ENCODE measurements around the gene DDX10. TPM values are rescaled to one million over a fixed set of nuclear protein-coding genes. Genes with fewer than 3 reads are reported as not detected.

DDX10 gene
- total and polyA plus RNA-seq, 4 donors = 8.0 to 11.8 (median 9.0) TPM

DNA sequence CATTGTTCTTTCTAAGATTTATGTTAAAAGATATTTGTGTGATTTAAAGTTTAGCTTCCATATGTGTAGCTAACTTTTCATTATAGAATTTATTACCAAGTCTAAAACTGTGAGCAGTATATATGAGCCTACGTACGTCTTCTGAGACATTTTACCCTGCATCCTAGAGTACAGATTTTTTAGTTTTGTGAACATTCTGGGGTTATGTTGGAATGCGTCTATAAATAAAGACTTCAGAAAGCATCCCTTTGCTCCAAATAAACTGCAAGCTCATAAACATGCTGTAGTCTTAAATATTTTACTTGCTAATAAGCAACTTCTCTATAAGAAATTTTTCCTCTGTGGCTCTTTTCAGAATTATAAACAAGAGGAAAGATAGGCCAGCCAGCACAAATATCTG, 236.5 kb downstream of the DDX10 start:
- H3K4me1 ChIP-seq (ENCODE audit: control insufficient read depth in 4 of 4, insufficient read depth in 4 of 4, low read length in 3 of 4) = no peaks in the 10 kb centered on the region
- H3K9ac ChIP-seq (ENCODE audit: low read depth in 1 of 2, low read length in 2 of 2) = no peak overlapping the region
- no peak overlapping the region for H3K27ac ChIP-seq (ENCODE audit: low read depth in 1 of 2, low read length in 2 of 2)
- no peak overlapping the region for H3K4me3 ChIP-seq (ENCODE audit: low read depth in 1 of 3, low read length in 3 of 3)
- TF ChIP-seq TAF1 (conservative IDR thresholded peaks at IDR 0.05) (no peak), EGR1 (IDR thresholded peaks at IDR 0.05; ENCODE audit: low read depth in 2 of 2) (no peak), RXRA (IDR thresholded peaks at IDR 0.05) (no peak), RAD21 (IDR thresholded peaks at IDR 0.05) (no peak), YY1 (IDR thresholded peaks at IDR 0.05) (no peak), FOXA1 (IDR thresholded peaks at IDR 0.05) (no peak), NR2F2 (IDR thresholded peaks at IDR 0.05) (no peak), HNF4A (conservative IDR thresholded peaks at IDR 0.05) (no peak)
- TF ChIP-seq, protein P1, sequence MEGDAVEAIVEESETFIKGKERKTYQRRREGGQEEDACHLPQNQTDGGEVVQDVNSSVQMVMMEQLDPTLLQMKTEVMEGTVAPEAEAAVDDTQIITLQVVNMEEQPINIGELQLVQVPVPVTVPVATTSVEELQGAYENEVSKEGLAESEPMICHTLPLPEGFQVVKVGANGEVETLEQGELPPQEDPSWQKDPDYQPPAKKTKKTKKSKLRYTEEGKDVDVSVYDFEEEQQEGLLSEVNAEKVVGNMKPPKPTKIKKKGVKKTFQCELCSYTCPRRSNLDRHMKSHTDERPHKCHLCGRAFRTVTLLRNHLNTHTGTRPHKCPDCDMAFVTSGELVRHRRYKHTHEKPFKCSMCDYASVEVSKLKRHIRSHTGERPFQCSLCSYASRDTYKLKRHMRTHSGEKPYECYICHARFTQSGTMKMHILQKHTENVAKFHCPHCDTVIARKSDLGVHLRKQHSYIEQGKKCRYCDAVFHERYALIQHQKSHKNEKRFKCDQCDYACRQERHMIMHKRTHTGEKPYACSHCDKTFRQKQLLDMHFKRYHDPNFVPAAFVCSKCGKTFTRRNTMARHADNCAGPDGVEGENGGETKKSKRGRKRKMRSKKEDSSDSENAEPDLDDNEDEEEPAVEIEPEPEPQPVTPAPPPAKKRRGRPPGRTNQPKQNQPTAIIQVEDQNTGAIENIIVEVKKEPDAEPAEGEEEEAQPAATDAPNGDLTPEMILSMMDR (IDR thresholded peaks at IDR 0.05; ENCODE audit: low read depth, low read length, missing input control) = no peak
- TF ChIP-seq, protein P2, sequence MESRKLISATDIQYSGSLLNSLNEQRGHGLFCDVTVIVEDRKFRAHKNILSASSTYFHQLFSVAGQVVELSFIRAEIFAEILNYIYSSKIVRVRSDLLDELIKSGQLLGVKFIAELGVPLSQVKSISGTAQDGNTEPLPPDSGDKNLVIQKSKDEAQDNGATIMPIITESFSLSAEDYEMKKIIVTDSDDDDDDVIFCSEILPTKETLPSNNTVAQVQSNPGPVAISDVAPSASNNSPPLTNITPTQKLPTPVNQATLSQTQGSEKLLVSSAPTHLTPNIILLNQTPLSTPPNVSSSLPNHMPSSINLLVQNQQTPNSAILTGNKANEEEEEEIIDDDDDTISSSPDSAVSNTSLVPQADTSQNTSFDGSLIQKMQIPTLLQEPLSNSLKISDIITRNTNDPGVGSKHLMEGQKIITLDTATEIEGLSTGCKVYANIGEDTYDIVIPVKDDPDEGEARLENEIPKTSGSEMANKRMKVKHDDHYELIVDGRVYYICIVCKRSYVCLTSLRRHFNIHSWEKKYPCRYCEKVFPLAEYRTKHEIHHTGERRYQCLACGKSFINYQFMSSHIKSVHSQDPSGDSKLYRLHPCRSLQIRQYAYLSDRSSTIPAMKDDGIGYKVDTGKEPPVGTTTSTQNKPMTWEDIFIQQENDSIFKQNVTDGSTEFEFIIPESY (IDR thresholded peaks at IDR 0.05) = no peak
- H3K9me3 ChIP-seq (ENCODE audit: control insufficient read depth in 4 of 4, low read length in 3 of 4) = no peaks in the 10 kb centered on the region
- H3K36me3 ChIP-seq (ENCODE audit: control insufficient read depth in 4 of 4, insufficient read depth in 3 of 4, low read depth in 1 of 4, low read length in 3 of 4) = no peaks in the 10 kb centered on the region
- H3K27me3 ChIP-seq (ENCODE audit: control insufficient read depth in 4 of 4, insufficient read depth in 4 of 4, low read length in 3 of 4) = no peaks in the 10 kb centered on the region
- no peak for DNase-seq (ENCODE audit: low spot score)
- 91% methylated on average over 3 of the region's 3 CpGs for WGBS

DNA sequence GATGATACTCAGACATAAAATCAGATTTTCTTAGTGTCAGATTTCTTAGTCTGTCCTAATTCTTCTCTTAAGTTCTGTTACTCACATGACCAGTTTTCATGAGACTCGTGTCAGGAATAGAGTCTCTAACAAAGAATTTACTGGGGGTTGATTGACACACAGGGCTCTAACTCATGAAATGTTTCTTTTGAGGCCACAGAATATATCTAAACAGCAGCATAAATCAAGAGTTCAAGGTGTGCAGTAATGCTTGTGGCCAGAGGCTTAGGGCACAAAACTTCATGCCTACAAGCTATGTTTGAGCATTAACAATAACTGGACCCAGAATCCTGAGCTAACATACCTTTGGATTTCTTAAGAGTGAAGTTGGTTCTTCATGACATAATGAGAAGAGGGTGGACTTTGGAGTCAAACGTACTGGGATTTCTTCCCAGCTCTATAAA, 237.2 kb downstream of the DDX10 start:
- TF ChIP-seq HNF4A (conservative IDR thresholded peaks at IDR 0.05) (no peak), YY1 (IDR thresholded peaks at IDR 0.05) (no peak), RXRA (IDR thresholded peaks at IDR 0.05) (no peak), TAF1 (conservative IDR thresholded peaks at IDR 0.05) (no peak), JUND (IDR thresholded peaks at IDR 0.05) (no peak), SP1 (IDR thresholded peaks at IDR 0.05) (no peak), RAD21 (IDR thresholded peaks at IDR 0.05) (no peak), FOXA1 (IDR thresholded peaks at IDR 0.05) (no peak), GABPA (IDR thresholded peaks at IDR 0.05 in 1 of 2, conservative IDR thresholded peaks at IDR 0.05 in 1 of 2) (no peak), HNF4G (IDR thresholded peaks at IDR 0.05) (no peak), NR2F2 (IDR thresholded peaks at IDR 0.05) (no peak), EGR1 (IDR thresholded peaks at IDR 0.05; ENCODE audit: low read depth in 2 of 2) (no peak), FOXA2 (IDR thresholded peaks at IDR 0.05) (no peak)
- TF ChIP-seq, protein P3, sequence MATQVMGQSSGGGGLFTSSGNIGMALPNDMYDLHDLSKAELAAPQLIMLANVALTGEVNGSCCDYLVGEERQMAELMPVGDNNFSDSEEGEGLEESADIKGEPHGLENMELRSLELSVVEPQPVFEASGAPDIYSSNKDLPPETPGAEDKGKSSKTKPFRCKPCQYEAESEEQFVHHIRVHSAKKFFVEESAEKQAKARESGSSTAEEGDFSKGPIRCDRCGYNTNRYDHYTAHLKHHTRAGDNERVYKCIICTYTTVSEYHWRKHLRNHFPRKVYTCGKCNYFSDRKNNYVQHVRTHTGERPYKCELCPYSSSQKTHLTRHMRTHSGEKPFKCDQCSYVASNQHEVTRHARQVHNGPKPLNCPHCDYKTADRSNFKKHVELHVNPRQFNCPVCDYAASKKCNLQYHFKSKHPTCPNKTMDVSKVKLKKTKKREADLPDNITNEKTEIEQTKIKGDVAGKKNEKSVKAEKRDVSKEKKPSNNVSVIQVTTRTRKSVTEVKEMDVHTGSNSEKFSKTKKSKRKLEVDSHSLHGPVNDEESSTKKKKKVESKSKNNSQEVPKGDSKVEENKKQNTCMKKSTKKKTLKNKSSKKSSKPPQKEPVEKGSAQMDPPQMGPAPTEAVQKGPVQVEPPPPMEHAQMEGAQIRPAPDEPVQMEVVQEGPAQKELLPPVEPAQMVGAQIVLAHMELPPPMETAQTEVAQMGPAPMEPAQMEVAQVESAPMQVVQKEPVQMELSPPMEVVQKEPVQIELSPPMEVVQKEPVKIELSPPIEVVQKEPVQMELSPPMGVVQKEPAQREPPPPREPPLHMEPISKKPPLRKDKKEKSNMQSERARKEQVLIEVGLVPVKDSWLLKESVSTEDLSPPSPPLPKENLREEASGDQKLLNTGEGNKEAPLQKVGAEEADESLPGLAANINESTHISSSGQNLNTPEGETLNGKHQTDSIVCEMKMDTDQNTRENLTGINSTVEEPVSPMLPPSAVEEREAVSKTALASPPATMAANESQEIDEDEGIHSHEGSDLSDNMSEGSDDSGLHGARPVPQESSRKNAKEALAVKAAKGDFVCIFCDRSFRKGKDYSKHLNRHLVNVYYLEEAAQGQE (IDR thresholded peaks at IDR 0.05) = no peak
- TF ChIP-seq, protein P4, sequence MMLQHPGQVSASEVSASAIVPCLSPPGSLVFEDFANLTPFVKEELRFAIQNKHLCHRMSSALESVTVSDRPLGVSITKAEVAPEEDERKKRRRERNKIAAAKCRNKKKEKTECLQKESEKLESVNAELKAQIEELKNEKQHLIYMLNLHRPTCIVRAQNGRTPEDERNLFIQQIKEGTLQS (IDR thresholded peaks at IDR 0.05) = no peak
- TF ChIP-seq, protein P2 (IDR thresholded peaks at IDR 0.05) = no peak
- TF ChIP-seq, protein P1 (IDR thresholded peaks at IDR 0.05; ENCODE audit: low read depth, low read length, missing input control) = no peak
- no peaks in the 10 kb centered on the region for H3K36me3 ChIP-seq (ENCODE audit: control insufficient read depth in 4 of 4, insufficient read depth in 3 of 4, low read depth in 1 of 4, low read length in 3 of 4)
- no peak overlapping the region for H3K27ac ChIP-seq (ENCODE audit: low read depth in 1 of 2, low read length in 2 of 2)
- H3K9me3 ChIP-seq (ENCODE audit: control insufficient read depth in 4 of 4, low read length in 3 of 4) = no peaks in the 10 kb centered on the region
- WGBS = 66% methylated on average over 2 of the region's 2 CpGs
- no peaks in the 10 kb centered on the region for H3K4me1 ChIP-seq (ENCODE audit: control insufficient read depth in 4 of 4, insufficient read depth in 4 of 4, low read length in 3 of 4)
- H3K27me3 ChIP-seq (ENCODE audit: control insufficient read depth in 4 of 4, insufficient read depth in 4 of 4, low read length in 3 of 4) = no peaks in the 10 kb centered on the region
- H3K9ac ChIP-seq (ENCODE audit: low read depth in 1 of 2, low read length in 2 of 2) = no peak overlapping the region
- H3K4me3 ChIP-seq (ENCODE audit: low read depth in 1 of 3, low read length in 3 of 3) = no peak overlapping the region
- no peak for DNase-seq (ENCODE audit: low spot score)
